Measurements from ENCODE around the gene PPP2R5B.

DNA sequence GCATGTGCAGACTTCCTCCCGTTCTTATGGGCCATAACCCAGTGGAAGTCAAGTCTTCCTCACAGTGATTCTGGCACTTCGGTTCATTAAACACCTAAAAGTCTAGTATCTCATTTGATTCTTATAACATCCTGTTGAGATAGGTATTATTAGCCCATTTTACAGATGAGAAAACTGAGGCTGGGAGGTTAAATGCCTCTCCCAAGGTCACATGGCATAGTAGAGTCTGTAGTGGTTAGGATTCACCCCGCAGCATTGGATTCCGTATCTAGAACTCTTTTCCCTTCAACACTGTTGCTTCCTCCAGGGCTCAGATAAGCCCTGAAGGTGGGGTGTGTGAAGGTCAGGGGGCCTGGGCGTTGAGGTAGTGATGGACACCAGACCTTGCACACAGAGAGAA, 7.8 kb downstream of the PPP2R5B start:
- TF ChIP-seq, protein P1, sequence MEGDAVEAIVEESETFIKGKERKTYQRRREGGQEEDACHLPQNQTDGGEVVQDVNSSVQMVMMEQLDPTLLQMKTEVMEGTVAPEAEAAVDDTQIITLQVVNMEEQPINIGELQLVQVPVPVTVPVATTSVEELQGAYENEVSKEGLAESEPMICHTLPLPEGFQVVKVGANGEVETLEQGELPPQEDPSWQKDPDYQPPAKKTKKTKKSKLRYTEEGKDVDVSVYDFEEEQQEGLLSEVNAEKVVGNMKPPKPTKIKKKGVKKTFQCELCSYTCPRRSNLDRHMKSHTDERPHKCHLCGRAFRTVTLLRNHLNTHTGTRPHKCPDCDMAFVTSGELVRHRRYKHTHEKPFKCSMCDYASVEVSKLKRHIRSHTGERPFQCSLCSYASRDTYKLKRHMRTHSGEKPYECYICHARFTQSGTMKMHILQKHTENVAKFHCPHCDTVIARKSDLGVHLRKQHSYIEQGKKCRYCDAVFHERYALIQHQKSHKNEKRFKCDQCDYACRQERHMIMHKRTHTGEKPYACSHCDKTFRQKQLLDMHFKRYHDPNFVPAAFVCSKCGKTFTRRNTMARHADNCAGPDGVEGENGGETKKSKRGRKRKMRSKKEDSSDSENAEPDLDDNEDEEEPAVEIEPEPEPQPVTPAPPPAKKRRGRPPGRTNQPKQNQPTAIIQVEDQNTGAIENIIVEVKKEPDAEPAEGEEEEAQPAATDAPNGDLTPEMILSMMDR (IDR thresholded peaks at IDR 0.05) = no peak
- TF ChIP-seq EZH2phosphoT487 (IDR thresholded peaks at IDR 0.05) (no peak), EZH2 (IDR thresholded peaks at IDR 0.05) (no peak)
